Choroid plexus epithelial cell (primary cell): Measurements from ENCODE around the gene MRPL49.

Experiments used
- DNase-seq: peaks from one replicate; pipeline ENCODE4 v3.0.0-alpha.2; 2010; ENCODE audit warnings: low read depth
- H3K4me3 ChIP-seq: 2 replicates; pipeline ENCODE4 v1.5.1; 2011; ENCODE audit warnings: low read depth, mild to moderate bottlenecking, control low read depth, low read length, moderate library complexity
- TF ChIP-seq, protein P1 (sequence below): conservative IDR thresholded peaks from 2 replicates; pipeline ENCODE4 v1.5.1; 2011; ENCODE audit warnings: low read depth, mild to moderate bottlenecking, control low read depth, inconsistent platforms, low read length, moderate library complexity

Gene MRPL49

DNA sequence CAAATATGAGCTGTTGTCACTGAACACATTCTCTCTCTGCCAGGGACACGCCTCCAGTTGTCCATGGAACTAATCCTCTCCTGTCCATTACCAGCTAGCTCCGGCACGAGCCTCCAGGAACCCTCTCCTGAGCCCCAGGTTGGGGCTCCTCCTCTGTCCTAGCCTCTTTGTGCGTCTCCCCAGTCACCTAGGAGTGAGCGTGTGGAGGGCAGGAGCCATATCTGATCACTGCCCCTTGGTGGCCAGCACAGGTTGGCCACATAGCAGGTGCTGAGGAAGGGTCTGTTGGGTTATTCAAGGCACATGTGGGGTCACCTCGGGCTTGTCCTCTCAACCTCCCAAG, 9.7 kb downstream of the MRPL49 start:
- H3K4me3 ChIP-seq, result no peak overlapping the region
- TF ChIP-seq, protein P1, sequence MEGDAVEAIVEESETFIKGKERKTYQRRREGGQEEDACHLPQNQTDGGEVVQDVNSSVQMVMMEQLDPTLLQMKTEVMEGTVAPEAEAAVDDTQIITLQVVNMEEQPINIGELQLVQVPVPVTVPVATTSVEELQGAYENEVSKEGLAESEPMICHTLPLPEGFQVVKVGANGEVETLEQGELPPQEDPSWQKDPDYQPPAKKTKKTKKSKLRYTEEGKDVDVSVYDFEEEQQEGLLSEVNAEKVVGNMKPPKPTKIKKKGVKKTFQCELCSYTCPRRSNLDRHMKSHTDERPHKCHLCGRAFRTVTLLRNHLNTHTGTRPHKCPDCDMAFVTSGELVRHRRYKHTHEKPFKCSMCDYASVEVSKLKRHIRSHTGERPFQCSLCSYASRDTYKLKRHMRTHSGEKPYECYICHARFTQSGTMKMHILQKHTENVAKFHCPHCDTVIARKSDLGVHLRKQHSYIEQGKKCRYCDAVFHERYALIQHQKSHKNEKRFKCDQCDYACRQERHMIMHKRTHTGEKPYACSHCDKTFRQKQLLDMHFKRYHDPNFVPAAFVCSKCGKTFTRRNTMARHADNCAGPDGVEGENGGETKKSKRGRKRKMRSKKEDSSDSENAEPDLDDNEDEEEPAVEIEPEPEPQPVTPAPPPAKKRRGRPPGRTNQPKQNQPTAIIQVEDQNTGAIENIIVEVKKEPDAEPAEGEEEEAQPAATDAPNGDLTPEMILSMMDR, result no peak
- no peak for DNase-seq

DNA sequence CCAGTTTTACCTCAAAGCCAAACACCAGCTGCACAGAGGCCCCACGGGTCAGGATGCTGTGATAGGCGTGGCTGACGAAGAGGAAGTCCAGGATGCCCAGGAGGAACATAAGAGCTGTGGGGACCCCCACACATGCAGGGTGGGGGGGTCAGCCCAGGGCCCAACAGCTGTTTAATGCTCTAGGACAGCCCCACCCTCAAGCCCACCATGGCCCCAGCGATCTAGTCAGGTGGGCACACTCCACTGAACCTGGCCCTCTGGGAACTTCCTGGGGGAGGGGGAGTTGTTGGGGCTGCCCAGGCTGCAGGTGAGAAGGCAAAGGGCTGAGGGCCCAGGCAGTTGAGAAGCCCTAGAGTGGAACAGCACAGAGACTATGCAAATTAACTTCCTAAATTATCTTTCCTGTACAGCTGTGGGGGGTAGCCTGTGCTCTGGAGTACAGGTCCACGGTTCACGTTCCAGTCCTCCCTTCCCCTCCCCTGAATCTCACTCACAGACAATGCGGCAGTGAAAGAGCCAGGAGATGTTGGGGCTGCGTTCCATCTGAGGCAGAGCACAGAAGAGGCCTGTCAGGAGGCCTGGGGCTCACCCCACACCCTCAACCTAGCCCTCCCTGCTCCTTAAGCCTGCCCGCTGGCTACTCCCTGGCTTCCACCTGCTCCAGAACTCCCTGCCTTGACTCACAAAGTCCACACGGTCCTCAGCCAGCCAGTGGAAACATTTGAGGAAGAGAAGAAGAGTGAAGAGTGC, 10.3 kb downstream of the MRPL49 start:
- TF ChIP-seq, protein P1, result no peak
- H3K4me3 ChIP-seq, result peak overlapping the region; percentile 93

DNA sequence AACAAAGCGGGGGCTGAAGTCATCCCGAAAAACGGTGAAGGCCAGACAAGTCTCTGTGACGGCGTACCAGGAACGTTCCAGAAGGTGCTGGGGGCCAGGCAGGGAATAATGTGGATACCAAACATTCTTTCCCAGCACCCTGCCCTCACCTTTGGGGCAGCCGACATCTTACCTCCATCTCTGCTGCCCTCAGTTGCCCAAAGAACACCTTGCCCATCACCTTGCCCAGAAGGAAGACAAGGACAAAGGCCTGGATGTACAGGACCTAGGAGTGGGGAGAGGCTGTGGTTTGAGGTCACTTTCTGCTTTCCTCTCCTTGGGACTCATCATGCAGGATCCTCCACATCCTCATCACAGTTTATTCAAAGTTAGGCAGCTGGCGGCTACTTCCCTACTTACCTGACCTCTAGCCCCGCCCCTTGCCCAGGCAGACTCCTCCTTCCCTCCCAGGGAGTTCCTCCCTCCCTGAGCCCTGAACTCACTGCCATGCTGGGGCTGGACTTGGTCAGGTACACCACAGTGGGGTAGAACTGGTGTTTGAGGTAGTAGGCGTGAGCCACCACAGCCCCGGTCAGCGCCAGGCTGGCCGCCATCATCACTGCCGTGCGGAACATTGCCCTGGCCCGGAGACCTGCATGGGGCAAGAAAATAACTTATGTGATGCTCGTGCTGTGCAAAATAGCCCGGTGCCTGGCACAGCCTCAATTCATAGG, 11.0 kb downstream of the MRPL49 start:
- H3K4me3 ChIP-seq, result peak overlapping the region; percentile 93
- peak; percentile 35 for DNase-seq
- TF ChIP-seq, protein P1, result no peak

More for the DNA sequence above, 10.3 kb downstream of the MRPL49 start:
- DNase-seq, result no peak

DNA sequence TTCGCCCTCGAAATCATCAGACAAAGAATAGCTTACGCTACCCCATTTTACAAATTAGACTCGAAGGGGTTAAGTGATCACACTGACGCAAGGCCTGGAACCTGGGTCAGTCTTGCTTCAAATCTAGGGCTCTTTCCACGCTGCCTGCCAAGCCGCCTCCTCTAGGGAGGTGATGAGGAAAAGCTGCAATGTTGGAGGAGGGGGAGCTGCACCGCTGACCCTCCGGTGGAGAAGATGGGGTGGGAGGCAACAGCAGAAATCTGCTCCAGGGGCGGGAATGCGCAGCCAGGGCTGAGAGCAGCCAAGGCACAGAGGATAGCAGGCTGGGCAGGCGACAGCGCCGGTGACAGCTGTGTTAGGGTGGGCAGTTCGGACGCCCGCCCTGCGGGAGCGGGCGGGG, 11.6 kb downstream of the MRPL49 start:
- peak; percentile 52 for DNase-seq
- peak overlapping the region; percentile 93 for H3K4me3 ChIP-seq
- TF ChIP-seq, protein P1, result no peak

DNA sequence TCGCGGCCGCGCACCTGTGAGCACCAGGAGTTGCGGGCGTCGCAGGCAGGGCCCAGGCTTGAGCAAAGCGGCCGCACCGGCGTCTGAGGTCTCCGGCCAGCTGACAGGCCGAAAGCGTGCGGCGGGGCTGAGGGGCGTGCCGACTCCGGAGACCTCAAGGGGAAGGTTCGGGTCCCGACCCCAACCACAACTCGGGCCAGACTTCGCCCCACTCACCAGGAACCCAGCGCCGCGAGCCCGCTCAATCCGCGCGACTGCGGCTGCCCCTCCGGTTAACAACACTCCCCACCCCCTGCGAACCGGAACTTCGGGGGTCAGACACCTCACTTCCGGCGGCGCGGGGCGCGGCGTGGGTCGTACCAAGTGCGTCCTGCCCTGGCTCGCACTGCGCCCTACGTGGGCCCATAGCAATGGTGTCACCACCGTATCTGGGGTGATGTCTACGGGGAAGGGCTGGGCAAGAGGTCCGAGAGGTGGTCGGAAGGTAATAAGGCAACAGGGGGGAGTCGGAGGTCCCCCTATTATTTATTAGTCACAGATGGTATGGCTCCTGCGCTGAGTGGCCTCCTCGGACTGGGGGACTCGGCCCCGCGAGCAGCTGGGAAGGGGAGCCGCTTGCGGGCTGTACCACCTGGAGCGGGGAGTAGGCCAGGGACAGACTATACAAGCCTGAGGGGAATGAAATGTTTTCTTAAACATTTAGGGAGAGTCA, 12.3 kb downstream of the MRPL49 start, which contains the start of gene SYVN1:
Gene SYVN1, minus strand, starts transcription at position 280 of the 712 bp plus-strand sequence. CDS start 918 bp downstream, outside the sequence.
- peak; percentile 86 for DNase-seq
- TF ChIP-seq, protein P1, result no peak
- H3K4me3 ChIP-seq, result peak within 1 kb of the TSS; percentile 93

DNA sequence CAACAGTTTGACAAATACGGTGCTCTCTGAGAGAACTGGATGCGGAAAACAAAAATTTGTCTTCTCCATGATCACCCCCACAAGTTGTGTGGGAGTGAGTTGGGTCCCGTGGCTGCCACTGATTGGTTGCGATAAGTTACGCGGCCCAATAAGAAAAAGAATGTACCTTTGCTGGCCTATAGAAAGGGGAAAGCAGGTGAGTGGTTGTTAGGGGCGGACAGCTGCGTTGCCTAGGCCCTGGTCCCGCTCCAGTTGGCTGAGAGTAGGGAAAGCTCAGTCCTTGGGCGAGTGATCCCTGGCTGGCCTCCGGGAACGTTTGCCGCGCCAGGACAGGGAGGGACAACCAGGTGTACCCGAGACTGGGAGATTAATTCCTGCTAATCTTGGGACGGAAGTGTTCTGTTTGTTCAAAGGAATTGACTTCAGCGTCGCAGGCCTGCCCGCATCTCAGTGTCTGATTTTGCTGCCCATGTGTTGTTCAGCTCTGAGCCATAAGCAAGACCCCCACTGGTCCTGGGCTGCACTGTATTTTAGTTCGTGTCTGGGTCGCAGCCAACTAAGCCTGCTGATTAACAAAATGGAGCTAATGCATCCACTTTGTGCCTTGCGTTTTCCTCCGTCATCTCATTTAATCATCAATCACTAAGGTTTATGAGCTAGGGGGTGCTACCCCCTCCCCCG, 13.0 kb downstream of the MRPL49 start:
- peak; percentile 98 for DNase-seq
- TF ChIP-seq, protein P1, result no peak
- peak overlapping the region; percentile 93 for H3K4me3 ChIP-seq
